ENCODE results near the gene QSOX2.

The QSOX2 gene

GRCh38 chr9:136245219-136246150 lies at the start of gene QSOX2:
Gene QSOX2, minus strand, starts transcription at chr9:136245812. Its CDS starts 9 bp downstream, at chr9:136245803.
- intact Hi-C loops (cut with DNase I) = loop anchor here (10.0 kb wide), 1 partner anchor 131 kb away; the partner anchor contains the start of gene TMEM250
- peak; percentile 68 to 95 (median 90) for DNase-seq

GRCh38 chr9:136295055-136295454 lies 49.4 kb upstream of the QSOX2 start:
- no peak for DNase-seq
- intact Hi-C loops (cut with DNase I) = no loop called here

DNA sequence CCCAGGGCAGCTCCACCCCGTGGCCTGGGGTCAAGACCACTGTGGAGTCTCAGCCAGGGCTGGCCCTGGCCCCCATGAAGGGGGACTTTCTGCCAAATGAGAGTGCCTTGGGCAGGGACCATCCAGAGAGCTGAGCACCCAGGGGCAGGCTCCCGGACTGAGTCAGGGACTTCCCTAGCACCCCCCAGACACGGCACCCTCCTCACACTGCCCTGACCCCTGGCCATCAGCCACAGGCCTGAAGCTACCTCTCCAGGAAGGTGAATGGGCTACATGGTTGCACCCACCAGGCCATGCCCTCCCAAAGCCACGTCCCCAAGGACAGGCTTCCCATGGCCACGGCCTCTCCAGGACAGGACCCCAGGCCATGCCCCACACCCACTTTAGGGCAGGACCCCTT lies 48.8 kb upstream of the QSOX2 start:
- DNase-seq = no peak

DNA sequence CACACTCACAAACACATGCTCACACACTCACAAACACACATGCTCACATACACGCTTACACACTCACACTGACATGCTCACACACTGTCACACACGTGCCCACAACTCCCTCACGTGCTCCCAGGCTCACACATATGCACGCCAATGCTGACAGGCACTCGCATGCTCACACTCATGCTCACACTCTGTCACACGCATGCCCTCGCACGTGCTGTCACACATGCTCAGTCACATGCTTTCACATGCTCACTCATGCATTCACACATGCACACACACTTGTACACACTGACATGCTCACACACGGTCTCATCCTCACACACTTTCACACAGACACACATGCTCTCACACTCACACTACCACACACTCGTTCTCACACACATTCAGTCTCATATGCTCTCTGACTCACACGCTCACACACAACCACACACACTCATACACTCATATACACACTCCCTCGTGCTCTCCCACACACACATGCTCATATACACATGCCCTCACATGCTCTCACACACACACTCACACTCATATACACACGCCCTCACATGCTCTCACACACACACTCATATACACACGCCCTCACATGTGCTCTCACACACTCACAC lies 48.0 kb upstream of the QSOX2 start:
- no peak for DNase-seq
- intact Hi-C loops (cut with DNase I) = loop anchor here (5.0 kb wide), 1 partner anchor 151 kb away; no protein-coding TSS in a partner anchor

More for the DNA sequence above, 48.8 kb upstream of the QSOX2 start:
- intact Hi-C loops (cut with DNase I) = loop anchor here (5.0 kb wide), 1 partner anchor 152 kb away; no protein-coding TSS in a partner anchor

- intact Hi-C loops (cut with DNase I) = loop anchor here (5.0 kb wide), 1 partner anchor 151 kb away; no protein-coding TSS in a partner anchor
- peak in 1 of 42 donors; percentile 13 for DNase-seq
Measured at GRCh38 chr9:136292591-136293448, 47.2 kb upstream of the QSOX2 start.

GRCh38 chr9:136292026-136292538 lies 46.5 kb upstream of the QSOX2 start:
- DNase-seq = no peak
- intact Hi-C loops (cut with DNase I) = loop anchor here (5.0 kb wide), 1 partner anchor 150 kb away; no protein-coding TSS in a partner anchor

GRCh38 chr9:136291306-136292025 lies 45.9 kb upstream of the QSOX2 start:
- DNase-seq = no peak
- intact Hi-C loops (cut with DNase I) = loop anchor here (5.0 kb wide), 1 partner anchor 149 kb away; no protein-coding TSS in a partner anchor

DNA sequence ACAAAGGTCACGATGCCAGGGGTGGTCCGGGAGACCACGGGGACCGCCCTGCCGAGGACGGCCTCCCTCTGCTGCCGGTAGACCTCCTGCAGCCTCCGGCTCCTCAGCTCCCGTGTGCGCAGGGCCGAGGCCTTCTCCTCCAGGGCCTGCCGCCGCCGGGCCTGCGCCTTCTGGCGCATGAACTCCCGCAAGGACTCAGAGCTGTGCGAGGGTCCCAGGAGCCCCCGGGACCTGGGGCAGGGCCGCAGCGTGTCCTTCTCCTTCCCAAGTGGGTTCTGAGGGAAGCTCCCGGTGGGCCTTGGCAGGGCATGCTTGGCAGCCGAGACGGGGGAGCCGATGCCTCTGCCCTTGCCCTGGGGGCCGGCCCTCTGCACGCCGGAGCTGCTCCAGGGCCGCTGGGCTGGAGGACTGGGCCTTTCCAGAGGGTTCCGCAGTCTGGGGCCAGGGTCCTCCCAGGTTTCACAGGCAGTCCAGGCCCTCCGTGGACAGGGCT lies 44.9 kb upstream of the QSOX2 start:
- intact Hi-C loops (cut with DNase I) = loop anchor here (5.0 kb wide), 1 partner anchor 148 kb away; no protein-coding TSS in a partner anchor
- no peak for DNase-seq

DNA sequence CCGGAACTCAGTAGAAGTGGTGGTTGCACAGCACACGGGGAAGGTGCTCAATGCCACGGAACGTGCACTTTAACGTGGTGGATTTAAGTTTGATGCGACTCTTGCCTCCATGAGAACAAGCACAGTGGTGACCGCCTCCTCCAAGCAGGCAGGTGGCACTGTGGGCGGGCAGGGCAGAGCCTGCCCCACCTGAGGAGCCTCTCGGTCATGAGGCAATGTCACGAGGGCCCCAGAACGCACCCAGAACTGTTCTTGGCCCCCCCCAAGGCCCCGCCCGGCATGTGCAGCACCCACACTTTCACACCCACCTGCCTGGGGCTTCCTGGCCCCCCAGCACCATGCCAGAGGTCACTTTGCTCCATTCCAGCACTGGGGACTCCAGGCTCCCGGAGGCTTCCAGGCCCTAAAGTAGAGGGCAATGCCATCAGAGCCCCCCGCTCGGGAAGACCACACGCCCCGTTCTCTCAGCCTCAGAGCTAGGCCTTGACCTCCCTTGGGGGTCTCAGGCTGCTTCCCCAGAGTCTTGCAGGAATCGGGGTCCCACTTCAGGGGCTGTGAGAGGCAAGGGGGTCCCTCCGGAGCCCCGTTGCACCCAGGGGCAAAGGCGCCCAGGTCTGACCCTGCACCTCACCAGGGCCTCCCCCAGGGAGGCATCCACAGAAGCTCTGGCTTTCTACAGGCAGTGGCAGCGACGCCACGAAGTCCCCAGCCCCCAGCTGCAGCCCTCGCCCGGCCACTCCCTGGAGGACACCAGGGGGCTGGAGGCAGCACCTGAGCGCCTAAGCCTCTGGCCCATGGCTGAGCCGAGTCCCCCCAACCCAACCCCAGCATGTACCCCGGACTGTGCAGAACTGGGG lies 44.3 kb upstream of the QSOX2 start:
- intact Hi-C loops (cut with DNase I) = loop anchor here (5.0 to 10.0 kb wide), 2 partner anchors 115 to 148 kb away; no protein-coding TSS in a partner anchor
- DNase-seq = no peak

DNA sequence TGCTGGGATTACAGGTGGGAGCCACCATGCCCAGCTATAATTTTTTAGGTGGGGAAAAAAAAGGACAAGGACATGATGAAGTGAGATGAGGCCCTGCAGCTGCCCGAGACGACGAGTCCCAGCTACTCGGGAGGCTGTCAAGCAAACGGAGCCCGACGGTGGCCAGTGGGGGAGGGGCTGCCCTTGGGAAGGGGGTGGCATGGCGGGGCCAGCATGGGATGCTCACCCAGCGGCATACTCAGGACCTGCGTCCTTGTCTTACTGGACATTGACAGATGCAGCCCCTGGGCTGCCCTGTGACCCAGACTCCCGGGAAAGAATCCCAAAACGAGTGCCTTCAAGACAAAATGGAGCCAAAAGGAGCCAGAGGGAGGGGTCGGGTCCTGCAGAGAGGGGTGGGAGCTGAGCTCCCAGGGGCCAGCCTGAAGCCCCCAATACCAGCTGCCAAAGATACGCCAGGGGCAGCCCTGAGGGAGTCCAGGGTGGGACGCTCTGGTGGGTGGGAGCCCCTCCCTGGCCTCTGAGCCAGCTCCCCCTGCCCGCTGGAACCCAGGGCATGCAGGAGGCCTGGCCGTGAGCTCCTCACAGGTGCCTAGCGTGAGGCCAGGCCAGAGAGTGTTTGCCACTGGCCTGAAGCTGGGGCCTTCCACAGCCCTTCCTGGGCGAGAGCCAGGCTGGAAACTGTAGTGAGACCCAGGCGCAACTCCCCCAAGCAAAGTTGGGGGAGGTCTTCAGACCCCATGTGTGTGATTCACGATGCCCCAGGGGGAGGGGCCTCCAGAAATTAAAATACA lies 42.5 kb upstream of the QSOX2 start:
- DNase-seq = no peak
- intact Hi-C loops (cut with DNase I) = loop anchor here (10.0 kb wide), 1 partner anchor 113 kb away; no protein-coding TSS in a partner anchor

GRCh38 chr9:136286987-136287379 lies 41.4 kb upstream of the QSOX2 start:
- no peak for DNase-seq
- intact Hi-C loops (cut with DNase I) = loop anchor here (10.0 kb wide), 1 partner anchor 112 kb away; no protein-coding TSS in a partner anchor

- no peak for DNase-seq
- intact Hi-C loops (cut with DNase I) = loop anchor here (10.0 kb wide), 1 partner anchor 112 kb away; no protein-coding TSS in a partner anchor
Measured at GRCh38 chr9:136286359-136286986, 40.9 kb upstream of the QSOX2 start.

- no peak for DNase-seq
- intact Hi-C loops (cut with DNase I) = loop anchor here (10.0 kb wide), 1 partner anchor 111 kb away; no protein-coding TSS in a partner anchor
Measured at GRCh38 chr9:136285501-136286358, 40.1 kb upstream of the QSOX2 start.

DNA sequence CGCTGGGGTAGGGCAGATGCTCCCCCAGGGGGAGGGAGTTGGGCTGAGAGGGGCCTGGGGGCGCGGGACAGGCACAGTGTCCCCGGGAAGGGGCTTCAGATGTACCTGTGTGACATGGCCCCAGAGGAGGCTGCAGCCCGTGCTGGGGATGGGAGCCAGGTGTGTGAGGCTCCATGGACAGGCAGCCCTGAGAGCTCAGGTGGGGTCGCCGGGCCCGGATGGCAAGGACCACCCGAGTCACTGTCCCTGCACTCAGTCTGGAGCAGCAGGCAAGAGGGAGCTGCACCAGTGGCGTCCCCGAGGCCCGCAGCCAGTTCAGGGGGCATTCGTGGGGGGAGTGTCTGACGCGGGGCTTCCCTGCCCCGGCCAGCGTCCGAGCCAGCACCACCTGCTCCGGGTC lies 39.3 kb upstream of the QSOX2 start:
- intact Hi-C loops (cut with DNase I) = loop anchor here (10.0 kb wide), 1 partner anchor 110 kb away; no protein-coding TSS in a partner anchor
- no peak for DNase-seq
